GM12892 (cell line): ENCODE results near the gene CLN3.

ENCODE experiments used
- POLR2A ChIP-seq: IDR thresholded peaks from 2 replicates; pipeline ENCODE4 v1.6.1; 2011; ENCODE audit warnings: low read depth, low read length, control low read depth
- POLR2AphosphoS5 ChIP-seq: IDR thresholded peaks from 2 replicates; pipeline ENCODE4 v1.6.1; 2011; ENCODE audit warnings: low read depth, low read length, control low read depth
- TAF1 ChIP-seq: IDR thresholded peaks from 2 replicates; pipeline ENCODE4 v1.6.1; 2011; ENCODE audit warnings: low read depth, mild to moderate bottlenecking, control low read depth, low read length, borderline replicate concordance

GRCh38 chr16:28503470-28504259 is 11.8 kb upstream of the CLN3 start:
- TF ChIP-seq TAF1 = no peak
- no peak for TF ChIP-seq POLR2AphosphoS5
- TF ChIP-seq POLR2A = no peak
